Endothelial cell of umbilical vein (primary cell): ENCODE measurements around the gene SSR1.

Experiments used
- CTCF ChIP-seq, 2 donors: IDR thresholded peaks; 1 replicate in 1 of 2; 2 replicates in 1 of 2; pipeline ENCODE4 v1.5.1; 2011; ENCODE audit warnings: low read length in 2 of 2, mild to moderate bottlenecking in 2 of 2, moderate library complexity in 2 of 2, control low read depth in 1 of 2, inconsistent platforms in 1 of 2, low read depth in 1 of 2; ENCODE audit not compliant: insufficient read depth in 1 of 2; ENCODE audit errors: extremely low read depth in 1 of 2
- EZH2 ChIP-seq: IDR thresholded peaks from 2 replicates; pipeline ENCODE4 v1.6.1; 2012; ENCODE audit warnings: borderline replicate concordance, low read depth, mild to moderate bottlenecking, moderate library complexity, low read length, inconsistent platforms; ENCODE audit not compliant: severe bottlenecking
- MAX ChIP-seq: IDR thresholded peaks from 2 replicates; pipeline ENCODE4 v1.6.1; 2011; ENCODE audit not compliant: insufficient read depth, insufficient read length
- MYC ChIP-seq: IDR thresholded peaks from one replicate; pipeline ENCODE4 v1.6.1; 2011; ENCODE audit warnings: mild to moderate bottlenecking, low read depth, low read length
- POLR2A ChIP-seq: IDR thresholded peaks from 2 replicates; pipeline ENCODE4 v1.6.1; 2012; ENCODE audit warnings: low read depth, mild to moderate bottlenecking, control low read depth, low read length
- POLR2AphosphoS5 ChIP-seq: IDR thresholded peaks from 2 replicates; pipeline ENCODE4 v1.6.1; 2012; ENCODE audit warnings: low read depth, mild to moderate bottlenecking, control low read depth, low read length, moderate library complexity; ENCODE audit not compliant: insufficient read depth

- TF ChIP-seq CTCF (IDR thresholded peaks at IDR 0.05; ENCODE audit: extremely low read depth in 1 of 2, insufficient read depth in 1 of 2, low read depth in 1 of 2, low read length in 2 of 2) (no peak), EZH2 (no peak), POLR2A (no peak), MAX (no peak), POLR2AphosphoS5 (no peak), MYC (no peak)
These were observed 75.3 kb downstream of the SSR1 start for GRCh38 chr6:7237653-7238188.
